Frontal cortex (tissue), 4 donors: Measurements from ENCODE around the gene TMTC2. TPM values are rescaled to one million over a fixed set of nuclear protein-coding genes. Genes with fewer than 3 reads are reported as not detected.
A peak's percentile ranks its signal among the peaks of the same experiment; 100 is the strongest.
"Not testable (repeated sequence)": the region's sequence is repeated elsewhere in the genome, so short reads cannot be mapped to it uniquely, and the experiment has no call there.

Experiments
- DNase-seq, 2 donors: peaks; one replicate each; pipeline ENCODE4 v3.0.0; 2012; ENCODE audit warnings: low spot score in 2 of 2
- FAIRE-seq: peaks from 2 replicates; lab custom pipeline; 2012; peaks lifted over from hg19 to GRCh38; lab: Jason Lieb, UNC
- total RNA-seq: library from RNA; depleted of rRNA; stranded (reverse); fragments of >200 nt; gene quantifications from one replicate; pipeline ENCODE4 v1.2.3, GENCODE V29; 2014
- donor health status: control.
- donor health status: control.
- donor health status: control.

TMTC2 gene
- total RNA-seq, 1 donor from 2014 or later: 15.9 TPM

DNA sequence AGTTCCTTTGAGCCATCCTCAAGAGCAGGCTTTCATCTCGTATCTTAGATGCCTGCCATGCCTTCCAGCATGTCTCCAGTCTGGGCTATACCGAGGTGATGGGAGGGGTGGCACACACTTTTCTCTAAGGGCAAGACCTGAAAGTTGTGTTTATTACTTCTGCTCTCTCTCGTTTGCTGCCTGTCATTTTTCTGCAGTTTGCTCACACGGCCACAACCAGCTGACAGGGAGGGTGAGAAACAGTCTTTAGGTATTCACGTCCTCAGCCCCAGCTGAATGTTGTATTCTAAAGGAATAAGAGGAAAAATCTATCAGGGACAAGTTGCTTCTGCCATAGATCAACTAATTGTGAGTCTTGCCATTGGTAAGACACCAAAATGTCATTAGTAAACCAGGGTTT, 88.0 kb downstream of the TMTC2 start:
- no peak for FAIRE-seq
- no peak for DNase-seq

DNA sequence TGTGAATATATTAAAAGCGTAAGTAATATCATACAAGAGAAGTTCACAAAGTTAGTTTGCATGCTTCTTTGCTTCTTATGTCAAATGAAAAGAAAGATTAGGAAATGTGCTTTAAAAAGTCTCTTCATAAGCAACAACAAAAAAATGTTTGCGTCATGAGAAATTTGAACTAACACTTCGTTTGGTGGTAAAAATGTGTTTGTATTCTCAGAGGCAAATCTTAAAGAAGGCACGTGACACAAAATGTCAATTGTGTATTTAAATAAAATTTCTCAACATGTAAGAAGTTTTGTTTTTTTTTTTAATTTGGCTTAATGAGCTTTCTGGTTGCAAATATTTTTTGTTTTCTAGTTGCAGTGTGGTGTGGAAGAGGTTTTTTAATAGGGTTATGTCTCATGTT, 93.8 kb downstream of the TMTC2 start:
- DNase-seq (no peak), FAIRE-seq (peak; percentile 28)

DNA sequence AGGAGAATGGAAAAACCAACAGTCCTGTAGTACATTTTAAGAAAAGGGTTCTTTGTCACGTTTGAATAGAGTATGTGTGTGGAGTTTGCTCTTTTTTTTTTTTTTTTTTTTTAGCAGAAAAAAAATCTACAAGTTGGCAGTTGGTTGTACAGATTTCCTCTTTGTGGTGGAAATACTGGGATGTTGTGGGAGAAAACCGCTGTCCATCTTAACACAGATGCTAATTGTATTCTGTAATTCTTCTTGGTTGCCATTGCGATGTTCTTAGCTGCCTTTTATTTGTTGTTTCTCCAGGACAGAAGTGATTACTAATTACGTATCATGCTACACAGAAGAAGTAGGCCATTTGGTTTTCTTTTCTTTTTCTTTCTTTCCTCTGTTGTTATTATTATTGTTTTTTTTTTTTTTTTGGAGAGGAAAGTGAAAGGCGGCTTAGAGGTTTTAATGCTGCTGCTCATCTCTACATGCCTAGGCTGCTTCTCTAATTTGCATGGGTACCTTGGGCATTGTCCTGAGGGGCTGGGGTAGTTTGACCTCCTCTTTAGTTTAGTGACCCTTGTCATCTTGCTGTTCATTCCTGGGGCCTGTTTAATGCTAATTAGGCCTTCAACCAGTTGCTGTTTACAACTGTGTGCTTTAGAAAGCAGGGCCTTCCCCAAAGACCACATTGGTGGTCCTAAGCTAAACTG, 94.7 kb downstream of the TMTC2 start:
- FAIRE-seq: peak; percentile 91
- DNase-seq: no peak

DNA sequence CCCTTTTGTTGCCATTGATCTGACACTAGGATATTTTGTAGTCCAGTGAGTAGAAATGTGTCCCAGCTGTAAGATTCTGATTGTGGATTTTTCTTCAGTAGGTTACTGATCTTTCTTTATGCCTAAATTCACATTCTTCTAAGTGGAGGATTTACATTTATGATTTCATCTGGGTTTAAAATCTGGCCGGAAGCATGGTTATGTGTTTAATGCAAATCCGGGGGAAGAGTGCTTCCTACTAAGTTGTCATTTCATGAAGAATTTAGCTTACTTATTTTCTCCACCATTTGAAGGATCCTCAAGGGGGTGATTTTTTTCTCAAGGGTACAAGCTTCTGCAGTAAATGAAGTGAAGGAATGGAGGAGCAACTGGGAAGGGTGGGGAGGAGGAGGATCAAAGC, 96.7 kb downstream of the TMTC2 start:
- no peak for DNase-seq
- no peak for FAIRE-seq

DNA sequence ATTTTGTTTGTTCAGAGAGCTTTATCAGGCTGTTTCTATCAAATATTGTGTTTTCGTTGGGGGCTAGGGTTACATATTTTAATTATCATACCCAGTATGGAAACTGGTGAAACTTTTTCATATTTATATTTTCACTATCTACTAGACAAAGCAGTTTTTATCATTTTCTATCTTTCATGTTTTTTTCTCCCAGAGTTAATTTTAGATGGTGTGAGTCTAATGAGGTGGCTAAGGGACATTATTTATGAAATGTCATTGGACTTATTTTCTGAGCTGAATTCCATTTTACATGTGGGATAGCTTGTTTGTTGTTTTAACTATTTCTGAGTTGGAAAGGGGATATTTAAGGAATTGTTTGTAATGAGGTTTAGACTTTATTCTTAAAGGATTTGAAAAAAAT, 100.3 kb downstream of the TMTC2 start:
- DNase-seq (no peak), FAIRE-seq (no peak)

DNA sequence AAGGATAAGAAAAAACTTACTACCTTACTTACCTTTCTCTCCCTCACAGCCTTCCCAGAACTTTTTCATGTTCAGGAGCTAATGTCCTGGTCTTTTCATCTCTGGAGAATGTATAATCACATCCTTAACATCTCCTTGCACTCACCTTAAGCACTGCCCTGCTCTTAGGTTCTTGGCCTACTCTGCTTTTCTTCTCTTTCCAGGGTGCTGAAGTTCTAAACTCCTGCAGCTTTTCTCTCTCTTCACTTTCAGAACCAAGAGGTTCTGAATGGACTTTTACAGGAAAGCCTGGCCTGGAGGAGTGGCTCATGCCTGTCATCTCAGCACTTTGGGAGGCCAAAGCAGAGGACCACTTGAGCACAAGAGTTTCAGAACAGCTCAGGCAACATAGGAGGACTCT, 101.9 kb downstream of the TMTC2 start:
- no peak for DNase-seq
- FAIRE-seq: no peak

DNA sequence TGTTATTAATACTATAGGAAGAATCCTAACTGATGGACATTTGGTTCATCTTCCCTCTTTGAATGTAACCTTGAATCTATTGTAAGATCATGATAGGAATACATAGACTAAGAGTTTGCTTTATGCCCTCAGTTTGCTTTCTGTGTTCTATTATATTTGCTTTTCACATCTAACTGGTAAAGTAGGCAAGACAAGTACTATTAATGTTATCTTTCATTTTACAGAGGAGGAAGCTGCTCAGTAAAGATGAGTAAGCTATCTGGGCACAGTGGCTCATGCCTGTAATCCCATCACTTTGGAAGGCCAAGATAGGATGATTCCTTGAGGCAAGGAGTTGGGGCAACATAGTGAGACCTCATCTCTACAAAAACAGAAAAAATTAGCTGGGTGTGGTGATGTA, 103.0 kb downstream of the TMTC2 start:
- DNase-seq (no peak), FAIRE-seq (no peak)

DNA sequence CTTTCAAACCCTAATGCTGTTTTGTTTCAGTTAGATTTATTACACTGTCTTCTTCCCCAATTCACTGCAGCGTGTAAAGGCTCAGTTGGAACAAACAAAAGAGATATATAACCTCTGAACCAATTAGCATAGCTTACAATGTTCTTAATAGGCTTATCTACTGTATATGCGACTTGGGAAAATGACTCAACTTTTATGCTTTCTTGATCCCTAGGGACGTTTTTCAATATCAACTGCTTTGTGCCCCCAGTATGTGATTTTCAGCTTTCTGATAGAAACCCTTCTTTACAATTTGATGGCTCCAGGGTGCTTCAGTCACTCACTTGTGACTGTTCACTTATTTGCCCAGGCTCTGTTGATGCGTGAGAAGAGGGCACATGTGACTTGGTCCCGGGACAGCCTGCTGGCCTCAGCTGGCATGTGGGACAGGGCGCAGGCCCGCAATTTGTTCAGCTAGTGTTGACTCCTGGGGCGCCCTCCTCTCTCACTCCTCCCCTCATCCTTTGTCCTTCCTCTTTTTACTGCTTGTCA, 107.1 kb downstream of the TMTC2 start:
- FAIRE-seq: no peak
- no peak for DNase-seq

DNA sequence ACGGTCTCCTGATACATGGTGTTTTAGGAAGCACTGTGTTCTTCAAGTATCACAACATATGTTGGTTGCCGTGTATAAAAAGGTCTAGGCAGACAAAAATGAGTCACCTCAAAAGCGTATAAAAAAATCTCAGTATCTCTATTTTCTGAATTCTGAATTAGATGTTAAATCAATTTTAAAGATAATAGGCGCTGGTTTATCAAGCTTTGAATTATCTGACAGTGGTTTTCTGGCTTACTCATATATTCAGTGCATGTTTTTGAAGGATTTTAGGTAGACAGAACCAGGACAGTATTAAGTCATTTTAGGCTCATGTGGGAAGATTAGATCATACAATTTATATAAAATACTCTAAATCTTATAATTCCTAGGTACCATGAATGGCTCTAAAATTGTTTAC, 110.8 kb downstream of the TMTC2 start:
- FAIRE-seq (no peak), DNase-seq (no peak)

DNA sequence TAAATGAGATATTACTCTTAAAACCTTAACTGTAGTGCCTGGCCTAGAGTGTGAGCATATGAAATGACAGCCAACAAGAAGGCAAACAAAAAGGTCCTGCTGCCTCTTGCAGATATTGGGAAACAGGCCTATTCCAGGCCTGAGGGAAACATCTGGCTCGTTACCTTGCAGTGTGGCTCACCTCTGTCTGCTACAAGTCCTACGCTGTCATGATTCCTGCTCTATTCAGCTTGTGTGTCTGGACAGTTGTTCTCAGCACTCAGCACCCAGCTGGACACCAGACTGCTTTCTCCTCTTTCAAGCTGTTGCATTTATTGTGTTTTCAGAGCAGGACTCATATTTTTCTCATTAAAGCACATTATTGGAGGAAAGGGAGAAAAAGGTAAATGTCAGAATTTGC, 113.5 kb downstream of the TMTC2 start:
- DNase-seq: no peak
- no peak for FAIRE-seq

DNA sequence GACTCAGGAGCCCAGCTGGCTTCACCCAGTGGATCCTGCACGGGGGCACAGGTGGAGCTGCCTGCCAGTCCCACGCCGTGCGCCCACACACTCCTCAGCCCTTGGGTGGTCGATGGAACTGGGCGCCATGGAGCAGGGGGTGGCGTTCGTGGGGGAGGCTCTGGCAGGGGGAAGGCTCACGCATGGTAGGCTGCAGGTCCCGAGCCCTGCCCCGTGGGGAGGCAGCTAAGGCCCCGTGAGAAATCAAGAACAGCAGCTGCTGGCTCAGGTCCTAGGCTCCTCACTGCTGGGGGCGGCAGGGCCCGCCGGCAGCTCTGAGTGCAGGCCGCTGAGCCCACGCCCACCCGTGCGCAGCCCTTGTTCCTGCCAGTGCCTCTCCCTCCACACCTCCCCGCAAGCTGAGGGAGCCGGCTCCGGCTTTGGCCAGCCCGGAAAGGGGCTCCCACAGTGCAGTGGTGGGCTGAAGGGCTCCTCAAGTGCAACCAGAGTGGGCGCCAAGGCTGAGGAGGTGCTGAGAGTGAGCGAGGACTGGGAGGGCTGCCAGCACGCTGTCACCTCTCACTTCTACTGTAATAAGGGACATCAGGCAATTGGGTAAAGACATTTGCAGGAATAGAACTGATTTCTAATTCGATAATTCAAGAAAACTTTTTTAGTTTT, 115.4 kb downstream of the TMTC2 start:
- DNase-seq (no peak), FAIRE-seq (no peak)

DNA sequence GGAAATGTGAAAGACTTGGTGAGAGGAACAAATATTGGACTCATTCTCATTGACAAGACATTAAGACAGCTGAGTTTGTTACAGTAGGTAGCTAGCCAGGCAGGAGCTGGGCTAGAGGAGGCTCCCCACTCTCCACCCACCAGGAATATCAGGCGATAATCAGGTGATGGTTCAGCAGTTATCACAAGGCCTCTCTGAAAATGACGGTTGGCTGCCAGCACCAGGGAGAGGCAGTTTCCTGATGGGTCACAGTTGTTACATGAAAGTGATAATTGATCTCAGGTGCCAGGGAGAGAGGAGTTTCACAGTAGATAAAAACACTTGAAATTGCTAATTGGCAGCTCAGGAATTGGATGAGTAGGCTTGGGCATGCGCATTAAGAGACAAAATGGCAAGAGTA, 116.5 kb downstream of the TMTC2 start:
- no peak for FAIRE-seq
- DNase-seq: no peak

DNA sequence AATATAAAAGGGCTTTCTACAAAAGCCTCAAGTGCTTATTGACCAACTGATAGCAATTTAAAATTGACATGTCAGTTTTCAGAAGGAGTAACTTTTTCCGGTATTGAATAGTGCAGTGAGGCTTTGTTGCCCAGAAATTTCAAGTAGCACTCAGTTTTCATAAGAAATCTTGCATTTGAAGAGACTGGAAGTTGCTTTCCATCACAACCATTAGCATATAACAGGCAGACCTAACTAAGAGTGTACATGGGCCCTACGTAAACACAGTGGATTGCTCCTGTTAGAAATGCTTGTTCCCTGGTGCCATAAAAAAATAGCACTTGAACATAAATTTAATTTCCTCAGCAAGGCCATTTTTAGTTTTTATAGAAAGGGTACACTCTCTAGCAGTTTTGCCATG, 117.9 kb downstream of the TMTC2 start:
- no peak for FAIRE-seq
- no peak for DNase-seq

DNA sequence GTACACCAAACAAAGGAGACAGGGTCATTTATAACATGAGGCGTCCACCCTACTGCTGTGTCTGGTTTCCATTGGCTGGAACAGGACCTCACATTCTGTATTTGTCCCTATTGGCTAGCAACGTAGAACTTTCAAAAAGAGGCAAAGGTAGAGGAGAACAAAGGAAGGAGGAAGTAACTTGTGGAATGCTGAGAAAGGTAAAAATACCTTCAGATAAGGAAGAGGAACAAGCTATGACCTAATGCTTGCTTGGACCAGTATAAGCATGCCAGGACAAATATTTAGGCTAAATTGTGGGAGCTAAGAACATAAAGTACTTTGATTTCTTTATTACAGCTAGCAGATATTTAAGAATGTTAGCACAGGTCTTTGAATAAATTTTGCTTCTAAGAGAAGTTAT, 118.3 kb downstream of the TMTC2 start:
- not testable (repeated sequence) for FAIRE-seq, DNase-seq

DNA sequence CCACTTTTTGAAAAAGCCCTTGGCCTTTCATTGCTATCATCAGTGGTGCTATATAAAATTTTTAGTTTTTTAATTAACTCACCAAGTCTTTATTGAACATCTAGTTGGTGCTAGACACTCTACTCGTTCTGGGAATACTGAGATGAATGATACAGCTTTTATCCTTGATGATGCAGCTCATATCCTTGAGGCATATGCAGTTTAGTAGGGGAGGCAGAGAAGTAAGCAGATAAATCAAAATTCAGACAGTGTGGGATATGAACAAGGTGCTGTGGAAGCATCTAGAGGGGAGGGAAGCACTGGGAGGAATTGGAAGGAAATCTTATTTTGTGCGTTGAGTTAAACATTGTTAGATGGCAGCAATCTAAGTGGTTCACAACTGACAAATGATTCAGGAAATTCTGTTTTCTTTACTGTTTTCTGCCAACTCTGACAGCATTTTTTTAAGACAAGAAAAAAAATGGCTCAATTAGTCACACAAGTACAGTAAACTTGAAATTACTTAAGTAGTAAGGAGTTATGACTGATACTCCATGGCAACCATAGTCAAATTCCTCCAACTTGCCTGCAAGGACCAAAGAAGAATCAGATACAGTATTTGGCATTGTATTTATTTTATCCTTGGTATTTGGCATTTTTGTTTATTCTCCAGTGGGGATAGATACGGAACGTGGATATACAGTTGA, 119.2 kb downstream of the TMTC2 start:
- FAIRE-seq: no peak
- DNase-seq: no peak

DNA sequence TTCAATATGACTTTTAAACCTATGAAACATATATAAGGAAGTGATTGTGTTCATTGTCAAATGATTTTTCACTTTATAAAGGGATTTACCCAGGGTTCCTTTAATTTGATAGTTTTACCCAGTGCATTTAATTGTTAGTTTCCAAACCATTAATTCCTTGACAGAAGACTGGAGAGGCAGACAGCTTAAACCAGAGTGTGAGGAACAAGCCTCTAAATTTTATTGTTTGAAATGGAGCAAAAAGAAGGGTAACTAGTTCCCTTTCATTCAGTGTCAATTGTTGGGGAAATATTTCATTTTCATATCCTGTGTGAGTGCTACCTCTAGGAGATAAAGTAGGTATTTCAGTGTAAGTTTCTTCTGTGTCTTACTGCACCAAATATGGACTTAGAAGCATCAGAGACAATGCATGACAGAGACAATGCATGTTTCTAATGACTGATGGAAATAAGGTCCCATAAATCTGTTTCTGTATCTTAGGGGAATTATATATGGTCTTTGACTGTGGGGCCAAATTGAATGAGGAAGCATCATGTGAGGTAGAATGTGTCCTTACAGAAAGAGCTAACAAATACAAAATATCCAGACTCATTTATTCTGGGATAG, 120.5 kb downstream of the TMTC2 start:
- FAIRE-seq: no peak
- no peak for DNase-seq

DNA sequence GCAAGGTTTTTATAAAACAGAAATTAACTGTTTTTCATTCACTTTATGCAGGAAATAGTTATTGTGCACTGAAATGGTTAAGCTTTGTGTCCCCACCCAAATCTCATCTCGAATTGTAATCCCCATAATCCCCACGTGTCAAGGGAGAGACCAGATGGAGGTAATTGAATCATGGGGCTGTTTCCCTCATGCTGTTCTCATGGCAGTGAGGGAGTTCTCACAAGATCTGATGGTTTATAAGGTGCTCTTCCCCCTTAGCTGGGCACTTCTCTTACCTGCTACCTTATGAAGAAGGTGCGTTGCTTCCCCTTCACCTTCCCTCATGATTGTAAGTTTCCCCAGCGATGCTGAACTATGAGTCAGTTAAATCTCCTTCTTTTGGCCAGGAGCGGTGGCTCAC, 123.9 kb downstream of the TMTC2 start:
- DNase-seq (no peak), FAIRE-seq (no peak)

DNA sequence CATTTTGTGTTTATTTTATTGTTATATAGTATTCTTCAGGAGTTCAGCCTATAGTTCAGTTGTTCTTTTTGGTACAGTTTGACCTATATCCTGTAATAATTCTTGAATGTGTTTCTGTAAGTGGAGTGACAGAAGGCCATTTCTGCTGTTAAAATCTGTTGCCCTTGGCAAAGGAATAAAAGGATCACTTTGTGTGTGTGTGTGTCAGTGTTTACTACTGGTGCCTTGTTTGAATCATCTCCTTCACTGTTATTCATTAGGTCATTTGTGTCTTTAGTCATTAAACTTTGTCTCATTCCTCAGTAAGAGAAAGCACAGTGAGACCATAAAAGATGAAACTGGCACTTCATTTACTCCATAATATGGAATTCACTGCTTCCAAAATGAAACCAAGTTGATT, 130.7 kb downstream of the TMTC2 start:
- no peak for DNase-seq

DNA sequence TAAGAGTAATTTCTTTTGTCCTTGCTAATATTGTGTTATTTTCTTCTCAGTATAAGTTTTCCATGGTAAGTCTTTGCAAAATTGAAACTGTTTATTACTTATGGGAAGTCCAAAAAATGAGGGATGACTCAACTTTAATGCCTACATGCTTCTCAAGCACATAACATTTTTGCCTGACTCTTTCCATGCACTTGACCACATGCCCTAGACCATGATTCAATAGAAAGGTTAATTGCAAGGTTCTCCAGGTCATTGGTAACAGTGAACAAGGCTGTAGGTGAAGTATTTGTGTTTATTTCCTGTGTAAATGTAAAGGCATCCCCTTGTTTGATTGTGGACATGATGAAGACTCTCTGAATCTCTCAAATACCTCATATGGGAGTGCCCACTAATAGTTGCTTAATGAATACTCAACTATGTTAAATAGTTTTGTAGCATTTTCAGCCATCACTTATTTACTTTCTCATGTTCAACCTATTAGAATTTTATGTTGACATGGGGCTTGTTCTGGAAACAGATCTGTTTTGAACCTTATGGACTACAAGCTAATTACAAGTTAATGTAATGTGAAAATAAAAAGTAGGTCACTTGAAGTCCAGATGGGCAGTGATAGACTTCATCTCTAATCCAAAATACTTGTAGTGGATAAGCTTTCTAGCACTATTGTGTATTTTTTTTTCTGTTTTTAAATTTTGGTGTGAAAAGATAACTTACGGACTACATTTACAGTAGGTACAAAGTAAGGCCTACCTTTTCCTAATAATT, 131.7 kb downstream of the TMTC2 start:
- DNase-seq (no peak), FAIRE-seq (no peak)

More for the DNA sequence above, 130.7 kb downstream of the TMTC2 start:
- FAIRE-seq: peak; percentile 82

DNA sequence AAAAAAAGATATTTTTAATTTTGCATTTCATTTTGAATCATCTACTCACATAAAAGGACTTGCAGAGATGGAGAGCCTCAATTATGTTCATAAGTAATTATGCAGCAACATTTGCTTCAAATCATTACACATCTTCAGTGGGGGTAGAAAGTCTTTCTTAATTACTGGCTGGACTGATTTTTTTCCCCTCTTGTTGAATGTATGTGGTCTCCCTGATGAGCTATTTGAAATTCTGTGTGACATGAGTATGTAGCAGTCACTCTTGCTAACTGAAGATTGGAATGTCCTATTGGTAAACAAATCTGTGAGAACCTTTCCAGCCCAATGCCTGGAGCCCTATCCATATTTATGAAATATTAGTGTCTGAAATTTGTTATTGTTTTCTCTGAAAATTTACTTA, 139.8 kb downstream of the TMTC2 start:
- DNase-seq (no peak), FAIRE-seq (no peak)
